Suppressor macrophage treated with lipopolysaccharide for 1 hour (primary cell): ENCODE data around the gene NUMBL.
"Not testable (repeated sequence)": the region's sequence is repeated elsewhere in the genome, so short reads cannot be mapped to it uniquely, and the experiment has no call there.

Experiments used
- DNase-seq, 3 donors: peaks; one replicate each; pipeline ENCODE4 v3.0.0-alpha.2; 2020 to 2022

NUMBL gene

GRCh38 chr19:40661616-40662015, 28.8 kb downstream of the NUMBL start:
- no peak for DNase-seq

DNA sequence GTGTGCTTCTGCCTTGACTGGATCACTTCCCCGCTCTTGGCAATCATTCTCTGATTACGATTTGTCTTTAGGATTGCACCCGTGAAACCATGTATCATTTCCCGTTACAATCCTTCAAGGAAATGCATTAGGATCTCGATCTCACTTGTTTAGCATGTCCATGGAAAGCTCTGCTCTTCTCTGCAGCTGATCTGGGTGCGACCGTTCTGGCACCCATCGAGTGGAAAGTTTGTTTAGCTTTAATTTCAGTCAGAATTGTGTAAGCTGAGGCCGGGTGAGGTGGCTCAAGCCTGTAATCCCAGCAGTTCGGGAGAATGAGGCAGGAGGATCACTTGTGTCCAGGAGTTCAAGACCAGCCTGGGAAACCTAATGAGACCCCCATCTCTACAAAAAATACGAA, 30.9 kb downstream of the NUMBL start:
- DNase-seq: no peak

DNA sequence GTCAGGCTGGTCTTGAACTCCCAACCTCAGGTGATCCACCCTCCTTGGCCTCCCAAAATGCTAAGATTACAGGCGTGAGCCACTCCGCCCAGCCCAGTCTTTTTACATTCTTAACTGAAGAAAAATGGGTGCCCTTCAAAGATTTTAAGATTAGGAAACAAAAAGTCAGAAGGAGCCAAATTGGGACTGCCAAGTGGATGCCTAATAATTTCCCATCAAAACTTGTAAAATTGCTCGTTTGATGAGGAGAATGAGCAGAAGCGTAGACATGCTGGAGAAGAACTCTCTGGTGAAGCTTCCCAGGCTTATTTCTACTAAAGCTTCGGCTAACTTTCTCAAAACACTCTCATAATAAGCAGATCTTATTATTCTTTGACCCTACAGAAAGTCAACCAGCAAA, 31.3 kb downstream of the NUMBL start:
- no peak for DNase-seq

GRCh38 chr19:40658031-40658430, 32.4 kb downstream of the NUMBL start:
- DNase-seq: no peak

DNA sequence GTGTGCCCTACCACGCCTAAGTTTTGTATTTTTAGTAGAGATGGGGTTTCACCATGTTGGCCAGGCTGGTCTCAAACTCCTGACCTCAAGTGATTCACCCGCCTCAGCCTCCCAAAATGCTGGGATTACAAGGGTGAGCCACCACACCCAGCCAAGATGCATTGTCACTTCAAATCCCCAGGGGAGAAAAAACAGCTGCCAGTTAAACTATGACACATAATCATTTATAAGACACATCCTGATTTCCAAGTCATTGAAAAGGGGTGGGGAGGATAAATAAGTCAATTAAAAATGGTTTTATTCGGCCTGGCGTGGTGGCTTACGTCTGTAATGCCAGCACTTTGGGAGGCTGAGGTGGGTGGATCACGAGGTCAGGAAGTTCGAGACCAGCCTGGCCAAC, 34.8 kb downstream of the NUMBL start:
- not testable (repeated sequence) for DNase-seq

DNA sequence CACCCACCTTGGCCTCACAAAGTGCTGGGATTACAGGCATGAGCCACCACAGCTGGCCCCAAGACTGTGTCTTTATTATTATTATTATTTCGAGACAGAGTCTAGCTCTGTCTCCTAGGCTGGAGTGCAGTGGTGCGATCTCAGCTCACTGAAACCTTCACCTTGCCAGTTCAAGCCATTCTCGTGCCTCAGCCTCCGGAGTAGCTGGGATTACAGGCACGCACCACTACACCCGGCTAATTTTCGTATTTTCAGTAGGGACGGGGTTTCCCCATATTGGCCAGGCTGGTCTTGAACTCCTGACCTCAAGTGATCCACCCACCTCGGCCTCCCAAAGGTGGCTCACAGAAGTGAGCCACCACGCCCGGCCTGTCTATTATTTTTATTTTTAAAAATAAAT, 38.1 kb downstream of the NUMBL start:
- not testable (repeated sequence) for DNase-seq

GRCh38 chr19:40650749-40651305, 39.6 kb downstream of the NUMBL start:
- DNase-seq: no peak

- not testable (repeated sequence) for DNase-seq
These were observed 40.4 kb downstream of the NUMBL start for GRCh38 chr19:40649903-40650675.

DNA sequence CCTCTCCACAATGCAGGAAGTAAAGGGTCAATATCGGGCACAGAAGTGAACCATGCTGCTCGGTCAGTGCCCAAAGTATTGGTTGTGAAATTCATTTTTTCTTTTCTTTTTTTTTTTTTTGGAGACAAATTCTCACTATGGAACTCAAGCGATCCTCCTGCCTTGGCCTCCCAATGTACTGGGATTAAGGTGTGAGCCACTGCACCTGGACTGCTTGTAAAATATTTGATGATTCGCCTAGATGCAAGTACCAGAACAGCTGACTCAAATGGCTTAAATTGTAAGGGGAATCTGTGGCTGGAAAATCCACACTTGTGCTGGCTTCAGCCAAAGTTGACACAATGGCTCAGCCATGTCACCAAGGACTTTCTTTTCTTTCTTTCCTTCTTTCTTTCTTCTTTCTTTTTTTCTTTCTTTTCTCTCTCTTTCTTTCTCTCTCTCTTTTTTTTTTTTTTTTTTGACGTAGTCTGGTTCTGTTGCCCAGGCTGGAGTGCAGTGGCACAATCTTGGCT, 43.7 kb downstream of the NUMBL start:
- DNase-seq: peak; percentile 36 to 59 (median 37)

- no peak for DNase-seq
These were observed 47.6 kb downstream of the NUMBL start for GRCh38 chr19:40642757-40643305.

DNA sequence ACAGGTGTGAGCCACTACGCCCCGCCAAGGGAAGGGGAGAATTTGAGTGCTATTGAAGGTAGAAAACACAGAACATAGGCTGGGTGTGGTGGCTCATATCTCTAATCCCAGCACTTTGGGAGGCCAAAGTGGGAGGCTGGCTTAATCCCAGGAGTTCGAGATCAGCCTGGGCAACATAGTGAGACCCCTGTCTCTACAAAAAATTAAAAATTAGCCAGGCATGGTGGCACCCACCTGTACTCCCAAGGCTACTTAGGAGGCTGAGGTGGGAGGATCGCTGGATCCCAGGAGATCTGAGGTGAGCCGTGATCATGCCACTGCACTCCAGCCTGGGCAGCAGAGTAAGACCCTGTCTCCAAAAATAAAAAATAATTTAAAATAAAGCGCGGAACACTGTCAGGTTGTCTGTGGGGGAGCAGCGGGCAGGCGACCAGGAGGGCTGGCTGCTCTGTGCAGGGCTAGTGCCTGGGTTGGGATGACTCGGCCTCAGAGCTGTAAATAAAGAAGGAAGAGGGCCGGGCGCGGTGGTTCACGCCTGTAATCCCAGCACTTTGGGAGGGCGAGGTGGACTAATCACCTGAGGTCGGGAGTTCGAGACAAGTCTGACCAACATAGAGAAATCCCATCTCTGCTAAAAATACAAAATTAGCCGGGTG, 48.3 kb downstream of the NUMBL start:
- DNase-seq: no peak

- DNase-seq: no peak
These were observed 49.2 kb downstream of the NUMBL start for GRCh38 chr19:40641281-40641680.

GRCh38 chr19:40640744-40641143, 49.7 kb downstream of the NUMBL start:
- peak in 1 of 3 donors; percentile 16 for DNase-seq

- DNase-seq: no peak
These were observed 50.8 kb downstream of the NUMBL start for GRCh38 chr19:40639638-40639982.

GRCh38 chr19:40638327-40638726, 52.1 kb downstream of the NUMBL start:
- no peak for DNase-seq

- DNase-seq: no peak
These were observed 57.2 kb downstream of the NUMBL start for GRCh38 chr19:40633207-40633606.

DNA sequence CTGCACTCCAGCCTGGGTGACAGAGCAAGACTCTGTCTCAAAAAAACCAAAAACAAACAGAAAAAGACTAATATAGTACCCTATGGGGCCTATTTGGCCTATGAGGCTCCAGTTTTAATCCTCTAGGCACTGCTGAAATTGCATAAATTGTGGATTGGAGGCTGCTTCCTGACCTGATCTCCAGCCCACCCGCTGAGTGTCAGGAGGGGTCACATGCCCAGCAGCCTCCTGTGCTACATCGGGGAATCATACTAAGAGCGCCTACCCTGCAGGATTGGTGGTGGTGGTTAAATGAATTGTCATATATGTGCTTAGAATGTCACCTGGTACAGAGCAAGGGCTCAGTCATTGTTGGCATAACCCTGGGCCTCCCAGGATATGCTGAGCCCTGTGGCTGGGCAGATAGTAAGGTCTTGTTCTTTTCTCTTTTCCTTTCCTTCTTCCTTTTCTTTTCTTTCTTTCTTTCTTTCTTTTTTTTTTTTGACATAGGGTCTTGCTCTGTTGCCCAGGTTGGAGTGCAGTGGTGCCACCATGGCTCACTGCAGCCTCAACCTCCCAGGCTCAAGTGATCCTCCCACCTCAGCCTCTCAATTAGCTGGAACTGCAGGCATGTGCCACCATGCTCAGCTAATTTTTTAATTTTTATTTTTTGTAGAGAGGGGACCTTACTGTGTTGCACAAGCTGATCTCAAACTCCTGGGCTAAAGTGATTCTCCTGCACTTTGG, 58.0 kb downstream of the NUMBL start:
- no peak for DNase-seq

DNA sequence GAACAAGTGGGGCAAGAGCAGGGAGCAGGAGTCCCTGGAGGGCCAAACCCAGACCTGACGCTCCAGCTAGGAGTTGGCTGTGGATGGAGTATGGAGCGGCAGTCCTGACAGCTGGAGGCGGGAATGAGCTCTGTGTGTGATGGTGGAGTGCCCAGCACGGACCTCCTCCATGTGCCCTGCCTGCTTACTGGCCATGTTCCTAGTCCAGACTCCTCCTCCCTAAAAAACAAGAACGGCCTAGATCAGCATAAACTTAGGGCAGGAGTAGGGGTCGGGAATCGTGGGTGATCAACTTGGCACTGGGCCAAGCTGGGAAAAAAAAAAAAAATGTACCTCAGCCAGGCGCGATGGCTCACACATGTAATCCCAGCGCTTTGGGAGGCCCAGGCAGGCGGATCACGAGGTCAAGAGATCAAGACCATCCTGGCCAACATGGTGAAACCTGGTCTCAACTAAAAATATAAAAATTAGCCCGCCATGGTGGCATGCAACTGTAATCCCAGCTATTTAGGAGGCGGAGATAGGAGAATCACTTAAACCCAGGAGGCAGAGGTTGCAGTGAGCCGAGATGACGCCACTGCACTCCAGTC, 59.8 kb downstream of the NUMBL start:
- no peak for DNase-seq

GRCh38 chr19:40629346-40629745, 61.1 kb downstream of the NUMBL start:
- no peak for DNase-seq

GRCh38 chr19:40627486-40628279, 62.8 kb downstream of the NUMBL start:
- peak in 1 of 3 donors; percentile 19 for DNase-seq

- no peak for DNase-seq
These were observed 63.5 kb downstream of the NUMBL start for GRCh38 chr19:40626918-40627317.
